ENCODE measurements around the gene XRCC3. TPM values are rescaled to one million over a fixed set of nuclear protein-coding genes. Genes with fewer than 3 reads are reported as not detected.

Gene XRCC3
- total RNA-seq, 1 donor from 2014 or later: 4.1 TPM

- H3K9me3 ChIP-seq (replicated peaks): no peaks in the 10 kb centered on the region
- intact Hi-C loops (cut with micrococcal nuclease): no loop called here
- H3K27ac ChIP-seq (replicated peaks): no peak overlapping the region
- peaks cover 82% of the 10 kb centered on the region for H3K36me3 ChIP-seq
- H3K4me1 ChIP-seq: peaks cover 64% of the 10 kb centered on the region
- no peak for TF ChIP-seq CTCF (IDR thresholded peaks at IDR 0.05; ENCODE audit: borderline replicate concordance)
- no peaks in the 10 kb centered on the region for H3K27me3 ChIP-seq (ENCODE audit: low read depth)
- no peak overlapping the region for H3K4me3 ChIP-seq
- DNase-seq: no peak
Observed at GRCh38 chr14:103734081-103734888, 19.0 kb upstream of the XRCC3 start.

GRCh38 chr14:103733651-103734050, 18.4 kb upstream of the XRCC3 start:
- no peak for TF ChIP-seq CTCF (IDR thresholded peaks at IDR 0.05; ENCODE audit: borderline replicate concordance)
- DNase-seq: no peak
- Histone ChIP-seq H3K27ac (replicated peaks) (no peak overlapping the region), H3K36me3 (peaks cover 82% of the 10 kb centered on the region), H3K4me3 (no peak overlapping the region), H3K9me3 (replicated peaks) (no peaks in the 10 kb centered on the region), H3K4me1 (peaks cover 71% of the 10 kb centered on the region), H3K27me3 (ENCODE audit: low read depth) (no peaks in the 10 kb centered on the region)
- intact Hi-C loops (cut with micrococcal nuclease): no loop called here

- H3K27ac ChIP-seq (replicated peaks): no peak overlapping the region
- no peaks in the 10 kb centered on the region for H3K9me3 ChIP-seq (replicated peaks)
- intact Hi-C loops (cut with micrococcal nuclease): no loop called here
- H3K4me3 ChIP-seq: no peak overlapping the region
- peaks cover 71% of the 10 kb centered on the region for H3K4me1 ChIP-seq
- DNase-seq: no peak
- no peaks in the 10 kb centered on the region for H3K27me3 ChIP-seq (ENCODE audit: low read depth)
- TF ChIP-seq CTCF (IDR thresholded peaks at IDR 0.05; ENCODE audit: borderline replicate concordance): no peak
- H3K36me3 ChIP-seq: peaks cover 82% of the 10 kb centered on the region
Observed at GRCh38 chr14:103732868-103733620, 17.8 kb upstream of the XRCC3 start.

- intact Hi-C loops (cut with micrococcal nuclease): no loop called here
Observed at GRCh38 chr14:103731916-103732867, 16.9 kb upstream of the XRCC3 start.

More at GRCh38 chr14:103731916-103732867, 16.9 kb upstream of the XRCC3 start:
- peaks cover 81% of the 10 kb centered on the region for H3K36me3 ChIP-seq
- peaks cover 66% of the 10 kb centered on the region for H3K4me1 ChIP-seq
- H3K27me3 ChIP-seq (ENCODE audit: low read depth): no peaks in the 10 kb centered on the region
- H3K9me3 ChIP-seq (replicated peaks): no peaks in the 10 kb centered on the region
- H3K4me3 ChIP-seq: no peak overlapping the region
- TF ChIP-seq CTCF (IDR thresholded peaks at IDR 0.05; ENCODE audit: borderline replicate concordance): no peak
- H3K27ac ChIP-seq (replicated peaks): peak overlapping the region; percentile 30
- DNase-seq: no peak
